ENCODE measurements around the gene WNT1.

Gene WNT1

DNA sequence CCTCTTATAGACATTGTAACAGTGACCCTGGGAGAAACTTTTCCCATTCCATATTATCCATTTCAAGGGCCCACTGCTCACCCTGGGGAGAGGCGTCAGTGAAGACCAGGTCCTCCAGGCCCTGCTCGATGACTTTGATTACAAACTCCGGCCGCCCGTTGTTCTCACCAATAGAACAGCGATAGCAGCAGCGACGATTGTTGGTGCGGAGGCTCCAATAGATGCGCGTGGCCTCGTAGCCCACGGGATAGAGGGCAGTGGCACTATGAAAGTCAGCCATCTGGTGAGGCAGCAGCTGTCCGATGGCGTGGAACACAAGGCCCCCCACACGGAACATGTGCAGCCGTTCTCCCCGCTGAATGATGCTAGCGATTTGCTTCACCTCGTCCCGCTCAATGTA is 48.0 kb downstream of the WNT1 start:
- no peaks in the 10 kb centered on the region for H3K9me3 ChIP-seq (ENCODE audit: control extremely low read depth in 1 of 5, control insufficient read depth in 4 of 5, insufficient read depth in 2 of 5, low read depth in 1 of 5, low read length in 4 of 5)
- POLR2A ChIA-PET: no interaction called here
- CTCF ChIA-PET: interaction anchor here (2.3 to 8.6 kb wide), 4 partner anchors 12 to 38 kb away, joined by 9 to 148 read pairs (median 49); partner anchors contain the start of gene DDN
- H3K4me3 ChIP-seq (ENCODE audit: control insufficient read depth in 1 of 7, extremely low read depth in 1 of 7, insufficient read depth in 4 of 7, low read depth in 2 of 7, low read length in 6 of 7): no peak overlapping the region
- WGBS (ENCODE audit: insufficient coverage): 99% methylated on average over 21 of the region's 21 CpGs
- H3K4me1 ChIP-seq (ENCODE audit: control extremely low read depth in 1 of 4, control insufficient read depth in 4 of 4, insufficient read depth in 4 of 4, low read length in 3 of 4): peaks cover 0 to under 1% (median 0%) of the 10 kb centered on the region in 4 experiments
- H3K27me3 ChIP-seq (replicated peaks in 2 of 5; ENCODE audit: control insufficient read depth in 4 of 5, insufficient read depth in 5 of 5, low read length in 4 of 5): no peaks in the 10 kb centered on the region
- no peak for DNase-seq
- H3K36me3 ChIP-seq (ENCODE audit: control insufficient read depth in 4 of 4, insufficient read depth in 4 of 4, low read length in 3 of 4): peaks cover 25 to 99% (median 82%) of the 10 kb centered on the region in 4 experiments
- no peak overlapping the region for H3K27ac ChIP-seq (ENCODE audit: insufficient read depth in 1 of 2, low read depth in 1 of 2, low read length in 2 of 2, poor library complexity in 1 of 2, severe bottlenecking in 2 of 2)

DNA sequence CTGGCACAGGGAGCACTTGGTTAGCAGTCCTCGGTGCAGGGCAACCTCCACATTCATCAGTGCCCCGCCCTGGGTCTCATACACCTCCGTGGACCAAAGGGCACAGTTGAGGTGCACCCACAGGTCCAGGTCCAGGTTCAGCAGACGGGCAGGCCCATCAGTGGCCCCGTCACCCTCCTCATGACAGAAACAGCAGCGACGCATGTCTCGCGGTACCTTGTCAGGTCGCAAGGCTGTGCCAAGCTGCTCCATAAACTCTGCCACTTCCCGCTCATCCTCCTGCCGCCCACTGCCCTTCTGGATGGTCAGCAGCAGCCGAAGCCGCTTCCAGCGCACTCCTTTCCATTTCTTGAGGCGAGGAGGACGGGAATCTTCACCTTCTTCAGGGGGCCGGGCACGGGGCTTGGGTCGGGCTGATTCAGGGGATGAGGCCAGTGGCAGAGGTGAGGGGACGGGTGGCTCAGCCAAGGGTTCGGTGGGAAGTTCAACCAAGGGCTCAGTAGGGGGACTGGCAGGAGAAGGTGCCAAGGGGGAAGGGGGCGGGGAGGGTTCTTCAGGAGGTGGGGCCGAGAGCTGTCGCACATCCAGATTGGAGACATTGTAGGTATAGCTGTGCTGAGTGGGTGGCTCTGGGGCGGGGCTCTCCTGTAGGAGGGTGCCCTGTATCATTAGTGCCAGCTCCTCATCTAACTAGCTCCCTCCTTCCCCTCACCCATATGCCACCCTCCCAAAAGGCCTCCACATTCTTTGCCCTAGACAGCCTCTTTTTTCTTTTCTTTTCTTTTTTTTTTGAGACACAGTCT is 48.8 kb downstream of the WNT1 start:
- POLR2A ChIA-PET: interaction anchor here (3.4 kb wide), 1 partner anchor 7 kb away, joined by 14 read pairs; the partner anchor contains the start of gene PRKAG1
- H3K4me1 ChIP-seq (ENCODE audit: control extremely low read depth in 1 of 4, control insufficient read depth in 4 of 4, insufficient read depth in 4 of 4, low read length in 3 of 4): no peaks in the 10 kb centered on the region
- H3K36me3 ChIP-seq (ENCODE audit: control insufficient read depth in 4 of 4, insufficient read depth in 4 of 4, low read length in 3 of 4): peaks cover 24 to 99% (median 83%) of the 10 kb centered on the region in 4 experiments
- no peak for DNase-seq
- H3K27ac ChIP-seq (ENCODE audit: insufficient read depth in 1 of 2, low read depth in 1 of 2, low read length in 2 of 2, poor library complexity in 1 of 2, severe bottlenecking in 2 of 2): no peak overlapping the region
- CTCF ChIA-PET: interaction anchor here (1.2 to 8.6 kb wide), 5 partner anchors 9 to 43 kb away, joined by 4 to 148 read pairs (median 9); partner anchors contain the start of gene DDN
- no peaks in the 10 kb centered on the region for H3K27me3 ChIP-seq (replicated peaks in 2 of 5; ENCODE audit: control insufficient read depth in 4 of 5, insufficient read depth in 5 of 5, low read length in 4 of 5)
- H3K4me3 ChIP-seq (ENCODE audit: control insufficient read depth in 1 of 7, extremely low read depth in 1 of 7, insufficient read depth in 4 of 7, low read depth in 2 of 7, low read length in 6 of 7): no peak overlapping the region
- 98% methylated on average over 23 of the region's 26 CpGs for WGBS (ENCODE audit: insufficient coverage)
- H3K9me3 ChIP-seq (ENCODE audit: control extremely low read depth in 1 of 5, control insufficient read depth in 4 of 5, insufficient read depth in 2 of 5, low read depth in 1 of 5, low read length in 4 of 5): no peaks in the 10 kb centered on the region

DNA sequence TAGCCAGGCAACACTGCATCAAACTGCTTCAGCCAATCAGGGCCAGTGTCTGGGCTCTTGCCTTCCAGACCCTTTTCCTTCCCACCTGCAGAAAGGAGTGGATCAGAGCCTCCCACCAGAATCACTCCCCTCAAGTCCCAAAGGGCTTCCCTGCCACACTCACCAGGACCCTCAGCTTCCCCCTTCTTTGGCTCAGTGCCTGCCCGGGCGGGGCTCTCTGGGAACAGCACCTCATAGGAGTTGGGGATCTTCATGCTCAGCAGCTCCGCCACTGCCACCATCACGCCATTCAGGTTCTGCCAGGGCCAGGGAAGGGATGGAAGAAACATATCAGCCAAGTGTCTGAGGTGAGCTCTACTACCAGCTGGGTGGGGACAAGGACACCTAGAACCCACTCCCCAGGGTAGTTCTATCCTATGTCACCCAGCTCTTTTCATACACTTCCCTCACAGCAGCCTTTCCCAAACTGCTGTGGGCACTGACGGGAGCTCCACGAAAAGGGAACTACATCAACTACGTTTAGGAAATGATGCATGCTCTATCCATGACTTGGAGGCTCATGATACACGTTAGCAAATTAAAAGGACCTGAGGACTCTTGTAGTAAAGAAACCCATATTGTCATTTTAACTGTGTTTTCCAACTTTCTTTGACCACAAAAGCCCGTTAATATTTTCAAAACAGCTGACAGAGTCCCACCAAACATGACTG is 49.9 kb downstream of the WNT1 start:
- POLR2A ChIA-PET: interaction anchor here (3.4 kb wide), 1 partner anchor 8 kb away, joined by 14 read pairs; the partner anchor contains the start of gene PRKAG1
- Histone ChIP-seq H3K36me3 (ENCODE audit: control insufficient read depth in 4 of 4, insufficient read depth in 4 of 4, low read length in 3 of 4) (peaks cover 18 to 99% (median 81%) of the 10 kb centered on the region in 4 experiments), H3K27me3 (replicated peaks in 2 of 5; ENCODE audit: control insufficient read depth in 4 of 5, insufficient read depth in 5 of 5, low read length in 4 of 5) (no peaks in the 10 kb centered on the region), H3K27ac (ENCODE audit: insufficient read depth in 1 of 2, low read depth in 1 of 2, low read length in 2 of 2, poor library complexity in 1 of 2, severe bottlenecking in 2 of 2) (no peak overlapping the region), H3K4me3 (ENCODE audit: control insufficient read depth in 1 of 7, extremely low read depth in 1 of 7, insufficient read depth in 4 of 7, low read depth in 2 of 7, low read length in 6 of 7) (no peak overlapping the region), H3K9me3 (ENCODE audit: control extremely low read depth in 1 of 5, control insufficient read depth in 4 of 5, insufficient read depth in 2 of 5, low read depth in 1 of 5, low read length in 4 of 5) (no peaks in the 10 kb centered on the region), H3K4me1 (ENCODE audit: control extremely low read depth in 1 of 4, control insufficient read depth in 4 of 4, insufficient read depth in 4 of 4, low read length in 3 of 4) (no peaks in the 10 kb centered on the region)
- CTCF ChIA-PET: interaction anchor here (0.7 to 10.7 kb wide), 9 partner anchors 8 to 44 kb away, joined by 3 to 121 read pairs (median 5); no protein-coding TSS in a partner anchor
- 86% methylated on average over 6 of the region's 9 CpGs for WGBS (ENCODE audit: insufficient coverage)
- no peak for DNase-seq

- POLR2A ChIA-PET: interaction anchor here (3.4 kb wide), 1 partner anchor 9 kb away, joined by 14 read pairs; the partner anchor contains the start of gene PRKAG1
- 100% methylated on average over 7 of the region's 10 CpGs for WGBS (ENCODE audit: insufficient coverage)
- DNase-seq: no peak
- Histone ChIP-seq H3K4me3 (ENCODE audit: control insufficient read depth in 1 of 7, extremely low read depth in 1 of 7, insufficient read depth in 4 of 7, low read depth in 2 of 7, low read length in 6 of 7) (no peak overlapping the region), H3K27ac (ENCODE audit: insufficient read depth in 1 of 2, low read depth in 1 of 2, low read length in 2 of 2, poor library complexity in 1 of 2, severe bottlenecking in 2 of 2) (no peak overlapping the region), H3K9me3 (ENCODE audit: control extremely low read depth in 1 of 5, control insufficient read depth in 4 of 5, insufficient read depth in 2 of 5, low read depth in 1 of 5, low read length in 4 of 5) (no peaks in the 10 kb centered on the region), H3K27me3 (replicated peaks in 2 of 5; ENCODE audit: control insufficient read depth in 4 of 5, insufficient read depth in 5 of 5, low read length in 4 of 5) (no peaks in the 10 kb centered on the region), H3K4me1 (ENCODE audit: control extremely low read depth in 1 of 4, control insufficient read depth in 4 of 4, insufficient read depth in 4 of 4, low read length in 3 of 4) (no peaks in the 10 kb centered on the region), H3K36me3 (ENCODE audit: control insufficient read depth in 4 of 4, insufficient read depth in 4 of 4, low read length in 3 of 4) (peaks cover 18 to 99% (median 81%) of the 10 kb centered on the region in 4 experiments)
- CTCF ChIA-PET: interaction anchor here (0.7 to 10.7 kb wide), 8 partner anchors 9 to 45 kb away, joined by 4 to 121 read pairs (median 5); no protein-coding TSS in a partner anchor
Observed at GRCh38 chr12:49028666-49029275, 50.6 kb downstream of the WNT1 start.

DNA sequence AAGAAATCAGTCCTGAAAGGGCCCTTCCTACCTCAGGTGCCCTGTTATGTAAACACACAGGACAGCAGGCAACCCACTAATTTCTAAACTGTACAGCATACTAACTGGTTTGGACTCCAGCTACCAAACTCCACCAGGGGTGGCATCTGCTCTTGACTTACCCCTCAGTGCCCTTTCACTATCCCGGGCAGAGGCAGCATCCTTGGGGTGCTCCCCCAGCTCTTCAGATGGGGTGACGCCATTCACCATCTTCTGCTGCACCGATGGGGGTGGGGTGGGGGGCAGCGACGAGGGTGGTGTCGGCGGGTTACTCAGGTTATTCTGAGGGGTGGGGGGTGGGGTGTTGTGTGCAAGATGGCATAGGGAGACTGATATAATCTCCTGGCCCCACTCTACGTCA is 52.0 kb downstream of the WNT1 start:
- POLR2A ChIA-PET: interaction anchor here (3.4 kb wide), 1 partner anchor 10 kb away, joined by 14 read pairs; the partner anchor contains the start of gene PRKAG1
- peaks cover 17 to 99% (median 84%) of the 10 kb centered on the region in 4 experiments for H3K36me3 ChIP-seq (ENCODE audit: control insufficient read depth in 4 of 4, insufficient read depth in 4 of 4, low read length in 3 of 4)
- no peak overlapping the region for H3K27ac ChIP-seq (ENCODE audit: insufficient read depth in 1 of 2, low read depth in 1 of 2, low read length in 2 of 2, poor library complexity in 1 of 2, severe bottlenecking in 2 of 2)

DNA sequence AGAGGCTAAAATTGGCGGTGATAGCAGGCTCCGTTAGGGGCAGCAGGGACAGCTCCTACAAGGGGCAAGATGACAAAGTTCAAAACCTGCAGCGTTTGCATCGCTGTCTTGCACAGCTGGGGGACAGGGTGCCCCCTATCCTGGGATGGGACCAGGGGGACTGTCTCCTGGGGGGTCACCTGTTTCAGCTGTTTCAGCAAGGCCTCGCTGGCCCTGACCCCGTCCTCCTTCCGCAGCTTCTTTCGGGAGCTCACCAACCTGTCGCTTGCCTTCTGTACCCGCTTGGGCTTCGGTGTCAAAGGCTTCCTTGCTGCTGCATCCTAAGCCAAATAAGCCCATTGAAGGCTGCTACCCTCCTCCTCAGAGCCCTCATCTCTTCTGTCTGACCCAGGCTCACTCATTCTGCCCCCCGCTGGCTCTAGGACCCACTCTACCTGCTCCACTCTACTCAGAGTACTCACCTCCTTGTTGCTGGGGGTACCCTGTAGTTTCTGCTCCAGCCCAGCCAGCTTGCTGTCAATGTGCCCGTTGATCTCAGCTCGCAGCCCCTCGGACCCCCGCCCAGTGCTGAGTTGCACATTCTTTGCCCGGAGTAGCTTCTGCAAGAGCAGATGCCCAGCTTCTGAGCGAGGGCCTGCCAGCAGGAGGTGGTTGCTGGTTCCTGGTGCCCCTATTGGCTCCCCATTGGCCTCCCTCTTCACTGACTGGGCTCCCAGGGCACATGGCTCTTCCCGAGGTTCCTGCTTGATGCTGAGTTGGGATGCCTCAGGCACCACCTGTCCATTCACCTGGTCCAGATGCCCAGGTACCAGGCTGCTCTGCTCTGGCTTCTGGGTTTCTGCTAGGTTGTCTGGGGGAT is 52.8 kb downstream of the WNT1 start:
- no peak for DNase-seq
- H3K9me3 ChIP-seq (ENCODE audit: control extremely low read depth in 1 of 5, control insufficient read depth in 4 of 5, insufficient read depth in 2 of 5, low read depth in 1 of 5, low read length in 4 of 5): no peaks in the 10 kb centered on the region
- no peak overlapping the region for H3K27ac ChIP-seq (ENCODE audit: insufficient read depth in 1 of 2, low read depth in 1 of 2, low read length in 2 of 2, poor library complexity in 1 of 2, severe bottlenecking in 2 of 2)
- ChIA-PET CTCF (interaction anchor here (0.6 to 10.7 kb wide), 11 partner anchors 8 to 95 kb away, joined by 3 to 121 read pairs (median 3); no protein-coding TSS in a partner anchor), POLR2A (interaction anchor here (3.4 kb wide), 1 partner anchor 11 kb away, joined by 14 read pairs; the partner anchor contains the start of gene PRKAG1)
- 95% methylated on average over 19 of the region's 19 CpGs for WGBS (ENCODE audit: insufficient coverage)
- H3K4me1 ChIP-seq (ENCODE audit: control extremely low read depth in 1 of 4, control insufficient read depth in 4 of 4, insufficient read depth in 4 of 4, low read length in 3 of 4): no peaks in the 10 kb centered on the region
- H3K27me3 ChIP-seq (replicated peaks in 2 of 5; ENCODE audit: control insufficient read depth in 4 of 5, insufficient read depth in 5 of 5, low read length in 4 of 5): no peaks in the 10 kb centered on the region
- H3K36me3 ChIP-seq (ENCODE audit: control insufficient read depth in 4 of 4, insufficient read depth in 4 of 4, low read length in 3 of 4): peaks cover 14 to 97% (median 84%) of the 10 kb centered on the region in 4 experiments
- no peak overlapping the region for H3K4me3 ChIP-seq (ENCODE audit: control insufficient read depth in 1 of 7, extremely low read depth in 1 of 7, insufficient read depth in 4 of 7, low read depth in 2 of 7, low read length in 6 of 7)

More for the DNA sequence above, 52.0 kb downstream of the WNT1 start:
- Histone ChIP-seq H3K4me3 (ENCODE audit: control insufficient read depth in 1 of 7, extremely low read depth in 1 of 7, insufficient read depth in 4 of 7, low read depth in 2 of 7, low read length in 6 of 7) (no peak overlapping the region), H3K27me3 (replicated peaks in 2 of 5; ENCODE audit: control insufficient read depth in 4 of 5, insufficient read depth in 5 of 5, low read length in 4 of 5) (no peaks in the 10 kb centered on the region), H3K9me3 (ENCODE audit: control extremely low read depth in 1 of 5, control insufficient read depth in 4 of 5, insufficient read depth in 2 of 5, low read depth in 1 of 5, low read length in 4 of 5) (no peaks in the 10 kb centered on the region), H3K4me1 (ENCODE audit: control extremely low read depth in 1 of 4, control insufficient read depth in 4 of 4, insufficient read depth in 4 of 4, low read length in 3 of 4) (no peaks in the 10 kb centered on the region)
- CTCF ChIA-PET: interaction anchor here (0.8 to 10.7 kb wide), 9 partner anchors 8 to 94 kb away, joined by 3 to 121 read pairs (median 4); no protein-coding TSS in a partner anchor
- DNase-seq: no peak
- no CpG with 5 or more reads among the region's 8 CpGs for WGBS (ENCODE audit: insufficient coverage)
